Activated CD4-positive, alpha-beta T cell treated with anti-CD3 and anti-CD28 coated beads, Interleukin-2, Interleukin-6, amounts not matched to agents 100 ng/mL and 50 ng/mL, durations not matched to agents 16 hours and 8 hours (primary cell): Measurements from ENCODE around the gene FARSA.
"Not testable (repeated sequence)": the region's sequence is repeated elsewhere in the genome, so short reads cannot be mapped to it uniquely, and the experiment has no call there.

Experiments used
- DNase-seq: peaks from one replicate; pipeline ENCODE4 v3.0.0-alpha.2; 2020

Gene FARSA

GRCh38 chr19:12937093-12937926 lies 3.8 kb upstream of the FARSA start:
- no peak for DNase-seq

- DNase-seq: no peak
Measured at GRCh38 chr19:12936582-12936981, 3.1 kb upstream of the FARSA start.

- no peak for DNase-seq
Measured at GRCh38 chr19:12935071-12935470, 1.6 kb upstream of the FARSA start.

GRCh38 chr19:12932392-12933286 lies 872 bp downstream of the FARSA start:
- DNase-seq: no peak

GRCh38 chr19:12930002-12930645 lies 3.4 kb downstream of the FARSA start:
- no peak for DNase-seq

- no peak for DNase-seq
Measured at GRCh38 chr19:12924621-12925310, 8.7 kb downstream of the FARSA start.

- no peak for DNase-seq
Measured at GRCh38 chr19:12922959-12923358, 10.6 kb downstream of the FARSA start.

GRCh38 chr19:12921047-12921446 lies 12.5 kb downstream of the FARSA start:
- DNase-seq: no peak

- DNase-seq: no peak
Measured at GRCh38 chr19:12918253-12918652, 15.3 kb downstream of the FARSA start.

- DNase-seq: not testable (repeated sequence)
Measured at GRCh38 chr19:12915860-12916259, 17.7 kb downstream of the FARSA start.

- DNase-seq: peak; percentile 62
Measured at GRCh38 chr19:12913851-12914690, 19.4 kb downstream of the FARSA start.

- DNase-seq: no peak
Measured at GRCh38 chr19:12913011-12913561, 20.4 kb downstream of the FARSA start.

- DNase-seq: no peak
Measured at GRCh38 chr19:12912571-12912970, 20.9 kb downstream of the FARSA start.

- no peak for DNase-seq
Measured at GRCh38 chr19:12907166-12907565, 26.3 kb downstream of the FARSA start.

- DNase-seq: peak; percentile 72
Measured at GRCh38 chr19:12899891-12900518, 33.5 kb downstream of the FARSA start.

- no peak for DNase-seq
Measured at GRCh38 chr19:12896460-12896859, 37.1 kb downstream of the FARSA start.

GRCh38 chr19:12893582-12893981 lies 39.9 kb downstream of the FARSA start:
- DNase-seq: no peak

GRCh38 chr19:12891553-12892021 lies 41.9 kb downstream of the FARSA start:
- DNase-seq: peak; percentile 11

- DNase-seq: peak; percentile 99
Measured at GRCh38 chr19:12890787-12891552, 42.5 kb downstream of the FARSA start, which contains the start of gene GCDH. TSS of gene GCDH (plus strand) at chr19:12891160. CDS start at chr19:12891305, 145 bp downstream.

GRCh38 chr19:12890299-12890786 lies 43.2 kb downstream of the FARSA start:
- not testable (repeated sequence) for DNase-seq
